Liver (tissue), 9 donors: ENCODE data around the gene PRICKLE3. TPM values are rescaled to one million over a fixed set of nuclear protein-coding genes. Genes with fewer than 3 reads are reported as not detected.

ENCODE experiments used
- DNase-seq: peaks from one replicate; pipeline ENCODE4 v3.0.0-alpha.2; 2017; ENCODE audit warnings: low spot score
- H3K27ac ChIP-seq, 2 donors: one replicate each; pipeline ENCODE4 v1.7.0; 2013; ENCODE audit warnings: inconsistent platforms in 2 of 2, low read length in 2 of 2, control low read depth in 1 of 2, low read depth in 1 of 2, mild to moderate bottlenecking in 1 of 2
- H3K27me3 ChIP-seq, 4 donors: one replicate each; pipeline versions ENCODE4 v1.6.1 to v1.7.0; 2013; ENCODE audit warnings: low read length in 3 of 4, inconsistent platforms in 1 of 4, mild to moderate bottlenecking in 1 of 4, moderate library complexity in 1 of 4; ENCODE audit not compliant: control insufficient read depth in 4 of 4, insufficient read depth in 4 of 4
- H3K36me3 ChIP-seq, 4 donors: one replicate each; pipeline versions ENCODE4 v1.6.1 to v1.7.0; 2013; ENCODE audit warnings: low read length in 3 of 4, mild to moderate bottlenecking in 3 of 4, low read depth in 1 of 4, moderate library complexity in 1 of 4; ENCODE audit not compliant: control insufficient read depth in 4 of 4, insufficient read depth in 3 of 4
- H3K4me1 ChIP-seq, 4 donors: one replicate each; pipeline versions ENCODE4 v1.6.1 to v1.7.0; 2013; ENCODE audit warnings: low read length in 3 of 4, mild to moderate bottlenecking in 3 of 4, moderate library complexity in 1 of 4; ENCODE audit not compliant: control insufficient read depth in 4 of 4, insufficient read depth in 4 of 4
- H3K4me3 ChIP-seq, 3 donors: one replicate each; pipeline versions ENCODE4 v1.6.1 to v1.7.0; 2013; ENCODE audit warnings: low read length in 3 of 3, control low read depth in 1 of 3, low read depth in 1 of 3, mild to moderate bottlenecking in 1 of 3
- H3K9ac ChIP-seq, 2 donors: one replicate each; pipeline ENCODE4 v1.7.0; 2013; ENCODE audit warnings: low read length in 2 of 2, mild to moderate bottlenecking in 2 of 2, moderate library complexity in 2 of 2, control low read depth in 1 of 2, low read depth in 1 of 2
- H3K9me3 ChIP-seq, 4 donors: one replicate each; pipeline versions ENCODE4 v1.6.1 to v1.7.0; 2013; ENCODE audit warnings: low read length in 3 of 4; ENCODE audit not compliant: control insufficient read depth in 4 of 4
- CTCF ChIP-seq: fragments of 150-350 bp; IDR thresholded peaks from 2 replicates; pipeline ENCODE4 v1.5.1; 2017; ENCODE audit warnings: improper control_type of control experiment, low read depth, low read length; ENCODE audit not compliant: missing input control
- FOXA1 ChIP-seq: IDR thresholded peaks from 2 replicates; pipeline ENCODE4 v1.6.1; 2016; ENCODE audit warnings: antibody characterized with exemption
- FOXA2 ChIP-seq: IDR thresholded peaks from 2 replicates; pipeline ENCODE4 v1.6.1; 2016; ENCODE audit warnings: antibody characterized with exemption
- HNF4A ChIP-seq, 2 donors: conservative IDR thresholded peaks; 2 replicates each; pipeline ENCODE4 v1.6.1; 2016; ENCODE audit warnings: antibody characterized with exemption in 2 of 2, mild to moderate bottlenecking in 2 of 2
- NR2F2 ChIP-seq: IDR thresholded peaks from 2 replicates; pipeline ENCODE4 v1.6.1; 2016; ENCODE audit warnings: antibody characterized with exemption
- RAD21 ChIP-seq, 2 donors: IDR thresholded peaks; 2 replicates each; pipeline ENCODE4 v1.6.1; 2016; ENCODE audit warnings: antibody characterized with exemption in 2 of 2, mild to moderate bottlenecking in 2 of 2
- RXRA ChIP-seq, 2 donors: IDR thresholded peaks; 2 replicates each; pipeline ENCODE4 v1.6.1; 2017 to 2018; ENCODE audit warnings: antibody characterized with exemption in 2 of 2, mild to moderate bottlenecking in 1 of 2
- SP1 ChIP-seq: IDR thresholded peaks from 2 replicates; pipeline ENCODE4 v1.6.1; 2018; ENCODE audit warnings: antibody characterized with exemption, mild to moderate bottlenecking
- TAF1 ChIP-seq: conservative IDR thresholded peaks from 2 replicates; pipeline ENCODE4 v1.6.1; 2016; ENCODE audit warnings: antibody characterized with exemption, mild to moderate bottlenecking
- YY1 ChIP-seq: IDR thresholded peaks from 2 replicates; pipeline ENCODE4 v1.6.1; 2016; ENCODE audit warnings: antibody characterized with exemption, mild to moderate bottlenecking
- ZBTB33 ChIP-seq: IDR thresholded peaks from 2 replicates; pipeline ENCODE4 v1.6.1; 2016; ENCODE audit warnings: antibody characterized with exemption
- WGBS: extraction: QIAGEN DNeasy Blood & Tissue Kit; methylation state at CpG from one replicate; pipeline ENCODE4 v1.1.7; 2013; 5-methylcytosine and 5-hydroxymethylcytosine counted together
- polyA plus RNA-seq, 2 donors: library from polyadenylated mRNA; stranded (reverse) in 1 of 2; unstranded in 1 of 2; fragments of 200-250 nt in 1 of 2; fragments of >200 nt in 1 of 2; fragmentation: Nextera tagmentation in 1 of 2; extraction: Ambion mirVana in 1 of 2; gene quantifications; one replicate each; pipeline versions ENCODE4 v1.2.1 to v1.2.3, GENCODE V29; 2013 to 2015
- total RNA-seq, 2 donors: library from RNA; depleted of rRNA; stranded (reverse); fragments of >200 nt; gene quantifications; one replicate each; pipeline ENCODE4 v1.2.3, GENCODE V29; 2014
- TF ChIP-seq, protein P1 (sequence below): IDR thresholded peaks from 2 replicates; pipeline ENCODE4 v1.6.1; 2016; ENCODE audit warnings: antibody characterized with exemption
- TF ChIP-seq, protein P2 (sequence below): IDR thresholded peaks from 2 replicates; pipeline ENCODE4 v1.6.1; 2016; ENCODE audit warnings: antibody characterized with exemption, mild to moderate bottlenecking
- TF ChIP-seq, protein P3 (sequence below): IDR thresholded peaks from 2 replicates; pipeline ENCODE4 v1.6.1; 2016; ENCODE audit warnings: antibody characterized with exemption
- donor health status: healthy.
- donor health status: healthy.
- donor health status: healthy.
- donor health status: healthy.
- donor health status: healthy.

The PRICKLE3 gene
- total and polyA plus RNA-seq, 4 donors, result 2.1 to 6.5 (median 2.9) TPM

DNA sequence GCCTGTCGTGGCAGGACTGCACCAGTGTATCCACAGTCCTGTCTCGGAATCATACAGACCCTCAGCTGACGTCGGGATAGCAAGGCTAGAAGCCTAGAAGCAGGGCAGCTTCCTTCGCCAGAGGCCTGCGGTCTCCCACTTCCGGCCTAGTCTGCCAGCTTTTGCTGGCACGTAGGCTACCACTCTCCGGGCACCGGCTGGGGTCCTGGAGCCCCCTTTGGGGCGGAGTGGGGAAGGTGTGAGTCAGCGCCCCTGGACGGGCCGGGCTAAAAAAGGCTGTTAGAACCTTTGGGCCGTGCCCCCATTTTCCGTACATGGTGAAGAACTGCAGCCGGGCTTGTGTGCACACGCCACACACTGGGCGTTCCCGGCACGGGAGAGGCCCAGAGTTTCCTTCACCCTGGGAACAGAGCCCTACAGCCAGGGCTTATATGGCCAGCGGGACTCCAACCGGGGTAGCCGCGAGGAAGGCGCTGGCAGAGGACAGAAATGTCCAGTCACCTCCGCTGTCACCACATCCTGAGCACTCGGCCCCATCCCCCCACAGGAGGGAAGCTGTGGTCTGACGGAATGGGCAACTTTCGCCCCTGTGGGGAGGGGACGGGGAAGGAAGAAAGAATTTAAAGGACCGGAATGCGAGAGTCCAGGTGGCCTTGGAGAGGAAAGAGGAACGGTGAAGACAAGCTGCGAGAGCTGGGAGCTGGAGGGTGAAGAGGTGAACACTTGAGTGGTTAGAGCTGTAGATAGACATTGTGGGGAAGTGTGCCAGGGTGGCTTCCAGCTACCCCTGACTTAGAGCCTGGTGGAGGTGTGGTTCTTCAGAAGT lies 19.0 kb downstream of the PRICKLE3 start:
- TF ChIP-seq SP1, result no peak
- TF ChIP-seq CTCF, result no peak
- no peak for TF ChIP-seq ZBTB33
- no peak for TF ChIP-seq YY1
- TF ChIP-seq RXRA (IDR thresholded peaks at IDR 0.05), result no peak
- TF ChIP-seq, protein P1, sequence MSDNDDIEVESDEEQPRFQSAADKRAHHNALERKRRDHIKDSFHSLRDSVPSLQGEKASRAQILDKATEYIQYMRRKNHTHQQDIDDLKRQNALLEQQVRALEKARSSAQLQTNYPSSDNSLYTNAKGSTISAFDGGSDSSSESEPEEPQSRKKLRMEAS, result no peak
- TF ChIP-seq FOXA1, result no peak
- no peak for TF ChIP-seq FOXA2
- TF ChIP-seq NR2F2, result no peak
- Histone ChIP-seq H3K4me1 (peaks cover 0 to 7% (median 2%) of the 10 kb centered on the region in 4 donors), H3K36me3 (no peaks in the 10 kb centered on the region), H3K9me3 (no peaks in the 10 kb centered on the region), H3K4me3 (no peak overlapping the region), H3K9ac (peak overlapping the region; percentile 3 to 27), H3K27ac (peak overlapping the region; percentile 60 to 63), H3K27me3 (no peaks in the 10 kb centered on the region)
- DNase-seq, result no peak
- 42% methylated on average over 35 of the region's 35 CpGs for WGBS

GRCh38 chrX:49165901-49166881 lies 20.0 kb downstream of the PRICKLE3 start:
- DNase-seq, result peak; percentile 77
- H3K36me3 ChIP-seq, result no peaks in the 10 kb centered on the region
- no peaks in the 10 kb centered on the region for H3K9me3 ChIP-seq
- H3K27me3 ChIP-seq, result no peaks in the 10 kb centered on the region
- no peak overlapping the region for H3K4me3 ChIP-seq
- peak overlapping the region; percentile 60 to 63 for H3K27ac ChIP-seq
- no peak for TF ChIP-seq FOXA1
- TF ChIP-seq SP1, result peak; percentile 32
- TF ChIP-seq, protein P2, sequence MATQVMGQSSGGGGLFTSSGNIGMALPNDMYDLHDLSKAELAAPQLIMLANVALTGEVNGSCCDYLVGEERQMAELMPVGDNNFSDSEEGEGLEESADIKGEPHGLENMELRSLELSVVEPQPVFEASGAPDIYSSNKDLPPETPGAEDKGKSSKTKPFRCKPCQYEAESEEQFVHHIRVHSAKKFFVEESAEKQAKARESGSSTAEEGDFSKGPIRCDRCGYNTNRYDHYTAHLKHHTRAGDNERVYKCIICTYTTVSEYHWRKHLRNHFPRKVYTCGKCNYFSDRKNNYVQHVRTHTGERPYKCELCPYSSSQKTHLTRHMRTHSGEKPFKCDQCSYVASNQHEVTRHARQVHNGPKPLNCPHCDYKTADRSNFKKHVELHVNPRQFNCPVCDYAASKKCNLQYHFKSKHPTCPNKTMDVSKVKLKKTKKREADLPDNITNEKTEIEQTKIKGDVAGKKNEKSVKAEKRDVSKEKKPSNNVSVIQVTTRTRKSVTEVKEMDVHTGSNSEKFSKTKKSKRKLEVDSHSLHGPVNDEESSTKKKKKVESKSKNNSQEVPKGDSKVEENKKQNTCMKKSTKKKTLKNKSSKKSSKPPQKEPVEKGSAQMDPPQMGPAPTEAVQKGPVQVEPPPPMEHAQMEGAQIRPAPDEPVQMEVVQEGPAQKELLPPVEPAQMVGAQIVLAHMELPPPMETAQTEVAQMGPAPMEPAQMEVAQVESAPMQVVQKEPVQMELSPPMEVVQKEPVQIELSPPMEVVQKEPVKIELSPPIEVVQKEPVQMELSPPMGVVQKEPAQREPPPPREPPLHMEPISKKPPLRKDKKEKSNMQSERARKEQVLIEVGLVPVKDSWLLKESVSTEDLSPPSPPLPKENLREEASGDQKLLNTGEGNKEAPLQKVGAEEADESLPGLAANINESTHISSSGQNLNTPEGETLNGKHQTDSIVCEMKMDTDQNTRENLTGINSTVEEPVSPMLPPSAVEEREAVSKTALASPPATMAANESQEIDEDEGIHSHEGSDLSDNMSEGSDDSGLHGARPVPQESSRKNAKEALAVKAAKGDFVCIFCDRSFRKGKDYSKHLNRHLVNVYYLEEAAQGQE, result peak; percentile 91
- TF ChIP-seq TAF1, result no peak
- no peak for TF ChIP-seq HNF4A (conservative IDR thresholded peaks at IDR 0.05)
- TF ChIP-seq CTCF, result peak; percentile 10
- TF ChIP-seq, protein P3, sequence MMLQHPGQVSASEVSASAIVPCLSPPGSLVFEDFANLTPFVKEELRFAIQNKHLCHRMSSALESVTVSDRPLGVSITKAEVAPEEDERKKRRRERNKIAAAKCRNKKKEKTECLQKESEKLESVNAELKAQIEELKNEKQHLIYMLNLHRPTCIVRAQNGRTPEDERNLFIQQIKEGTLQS, result no peak
- TF ChIP-seq, protein P1, result peak; percentile 22
- TF ChIP-seq RAD21 (IDR thresholded peaks at IDR 0.05), result no peak
- WGBS, result 54% methylated on average over 61 of the region's 61 CpGs
- H3K9ac ChIP-seq, result peak overlapping the region in 1 of 2 donors; percentile 27
- peaks cover 0 to 4% (median under 1%) of the 10 kb centered on the region in 4 donors for H3K4me1 ChIP-seq
